ENCODE results near the gene MTHFS.

Gene MTHFS

DNA sequence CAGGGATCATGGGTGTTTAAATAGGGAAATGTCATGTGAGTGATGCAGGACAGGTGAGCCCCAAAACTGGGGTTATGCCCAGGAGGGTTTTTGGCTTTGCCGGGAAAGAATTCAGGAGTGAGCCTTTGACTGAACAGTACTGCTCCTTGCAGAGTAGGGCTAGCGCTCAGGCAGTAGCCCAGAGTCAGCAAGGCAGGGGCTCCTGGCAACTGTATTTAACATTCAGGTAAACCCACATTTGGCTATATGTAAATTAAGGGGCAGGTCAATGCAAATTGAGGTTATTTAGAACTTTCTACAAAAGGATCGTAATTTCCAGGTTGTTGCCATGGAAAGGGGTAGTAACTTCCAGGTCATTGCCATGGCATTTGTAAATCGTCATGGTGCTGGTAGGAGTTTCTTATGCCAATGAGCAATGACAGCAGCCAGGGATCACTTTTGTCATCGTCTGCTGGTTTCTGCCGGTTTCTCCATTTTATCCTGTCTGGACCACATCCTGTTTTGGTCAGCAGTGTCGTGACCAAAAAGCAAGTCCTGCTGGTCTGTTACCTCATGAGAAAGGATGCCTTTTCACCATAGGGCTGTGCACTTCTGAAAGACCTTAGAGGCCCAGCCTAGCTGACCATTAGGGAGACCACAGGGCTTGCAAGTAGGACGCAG is 24.3 kb downstream of the MTHFS start:
- DNase-seq, result no peak

DNA sequence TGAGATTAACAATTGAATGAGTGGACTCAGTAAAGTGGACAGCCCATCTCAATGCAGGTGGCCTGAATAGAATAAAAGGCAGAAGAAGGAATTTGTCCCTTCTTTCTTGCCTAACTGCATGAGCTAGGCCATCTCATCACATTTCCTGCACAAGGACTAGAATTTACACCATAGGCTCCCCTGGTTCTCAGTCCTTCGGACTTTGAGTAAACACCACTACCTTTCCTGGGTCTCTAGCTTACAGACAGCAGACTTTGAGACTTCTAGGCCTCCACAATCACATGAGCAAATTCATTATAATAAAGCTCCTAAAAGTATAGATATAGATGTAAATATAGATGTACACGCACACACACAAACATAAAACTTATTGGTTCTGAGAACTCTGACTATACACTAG is 28.3 kb downstream of the MTHFS start:
- no peak for DNase-seq

DNA sequence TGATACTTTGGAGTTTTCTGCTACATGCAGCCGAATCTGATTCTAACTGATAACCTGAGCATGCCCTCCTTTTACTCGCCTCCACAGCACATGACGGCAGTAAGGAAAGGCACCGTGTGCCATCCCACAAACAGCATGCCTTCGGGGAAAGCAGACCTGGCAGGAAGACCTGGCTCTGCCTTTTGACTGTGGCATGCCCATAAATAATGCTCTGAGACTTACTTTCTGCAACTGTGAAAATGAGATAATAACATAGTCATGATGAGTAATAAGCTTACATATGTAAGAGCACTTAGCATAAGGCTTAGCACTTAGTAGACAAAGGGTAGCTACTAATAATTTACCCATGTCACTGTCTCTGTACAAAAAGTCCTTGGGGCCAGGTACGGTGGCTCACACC is 32.9 kb downstream of the MTHFS start:
- DNase-seq, result no peak

DNA sequence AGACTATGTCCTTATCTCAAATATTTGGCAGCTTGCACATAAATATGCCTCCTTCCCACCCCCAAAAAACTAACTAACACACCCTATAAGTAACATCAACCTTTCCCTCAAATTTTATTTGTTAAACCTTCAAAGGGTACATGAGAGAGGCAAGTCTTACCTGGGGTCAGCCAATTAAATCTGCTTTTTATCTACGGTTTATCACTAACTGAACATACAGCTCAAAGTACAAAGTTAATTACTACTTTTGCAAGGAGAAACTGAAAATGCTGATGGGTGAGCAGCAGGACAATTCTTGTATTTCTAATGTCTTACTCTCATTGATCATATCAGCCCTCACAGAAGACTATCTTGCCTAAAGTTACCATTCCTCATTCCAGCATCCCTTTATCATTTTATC is 34.6 kb downstream of the MTHFS start:
- no peak for DNase-seq

DNA sequence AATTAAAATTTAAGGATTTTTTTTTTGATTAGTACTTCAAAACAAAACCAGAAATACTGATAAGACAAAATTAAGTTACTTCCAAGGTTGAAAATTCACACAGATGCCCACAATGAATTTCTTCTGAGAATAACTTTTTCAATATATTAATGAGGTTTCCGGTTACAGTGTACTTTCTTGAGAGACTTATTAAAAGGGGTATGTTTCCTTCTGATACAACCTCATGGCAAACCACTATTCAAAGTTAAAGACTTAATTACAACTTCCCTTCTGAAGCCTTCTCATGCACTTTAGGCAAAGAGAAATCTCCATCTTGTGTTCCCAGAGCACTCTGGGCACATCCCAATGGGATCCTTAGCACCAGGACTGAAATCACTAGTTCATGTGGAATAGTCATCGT is 36.2 kb downstream of the MTHFS start:
- DNase-seq, result no peak

DNA sequence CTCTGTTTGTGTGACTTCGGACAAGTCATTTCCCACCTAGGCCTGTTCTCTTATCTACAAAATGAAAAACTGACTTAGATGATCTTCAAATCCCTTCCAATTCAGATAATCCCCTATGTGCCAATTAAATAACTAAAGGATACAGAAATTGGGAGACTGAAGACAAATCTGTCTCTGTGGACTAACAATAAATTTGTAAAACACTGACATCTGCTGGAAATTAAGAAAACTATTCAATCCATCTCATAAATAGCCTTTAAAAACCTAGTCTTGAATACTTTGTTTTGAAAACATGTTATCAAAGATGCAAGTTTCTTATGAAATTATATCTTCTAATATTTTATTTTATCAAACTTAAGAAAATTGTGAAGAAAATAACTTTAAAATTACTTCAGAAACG is 38.3 kb downstream of the MTHFS start:
- no peak for DNase-seq

DNA sequence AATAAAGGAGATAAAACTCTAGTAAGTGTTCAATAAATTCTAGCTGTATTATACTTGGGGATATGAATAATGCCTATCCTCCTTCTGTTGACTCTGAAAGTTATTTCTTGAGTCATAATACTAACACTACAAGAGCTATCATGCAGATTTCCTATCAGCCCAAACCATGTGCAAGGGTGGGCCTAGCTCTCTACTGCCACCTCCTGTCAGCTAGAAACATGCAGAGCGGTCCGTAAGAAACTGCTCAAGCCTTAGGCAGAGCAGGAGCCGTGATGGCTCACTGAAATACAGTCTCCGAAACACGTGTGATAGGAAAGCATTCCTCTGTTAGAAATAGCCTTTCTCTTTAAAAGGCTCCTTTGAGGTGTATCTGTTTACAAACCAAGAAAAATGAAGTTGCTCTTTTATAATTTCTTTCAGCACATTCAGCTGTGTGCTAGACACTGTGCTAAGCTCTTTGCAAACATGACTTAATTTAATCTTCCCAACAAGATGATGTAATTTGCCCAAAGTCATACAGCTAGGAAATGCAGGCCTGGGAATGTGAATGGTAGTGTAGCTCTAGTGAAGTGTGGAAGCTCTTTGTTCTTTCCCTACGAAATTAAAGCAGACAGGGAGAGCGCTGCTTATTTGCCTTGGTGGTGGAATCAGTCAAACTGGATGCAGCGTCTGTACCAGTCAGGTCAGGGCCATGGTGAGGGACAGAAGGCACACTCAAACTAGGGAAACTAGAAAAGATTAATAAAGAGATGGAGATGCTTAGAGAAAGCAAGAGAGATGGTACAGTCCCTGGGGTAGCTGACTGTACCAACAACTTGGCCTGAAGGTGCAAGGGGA is 43.1 kb downstream of the MTHFS start:
- no peak for DNase-seq

DNA sequence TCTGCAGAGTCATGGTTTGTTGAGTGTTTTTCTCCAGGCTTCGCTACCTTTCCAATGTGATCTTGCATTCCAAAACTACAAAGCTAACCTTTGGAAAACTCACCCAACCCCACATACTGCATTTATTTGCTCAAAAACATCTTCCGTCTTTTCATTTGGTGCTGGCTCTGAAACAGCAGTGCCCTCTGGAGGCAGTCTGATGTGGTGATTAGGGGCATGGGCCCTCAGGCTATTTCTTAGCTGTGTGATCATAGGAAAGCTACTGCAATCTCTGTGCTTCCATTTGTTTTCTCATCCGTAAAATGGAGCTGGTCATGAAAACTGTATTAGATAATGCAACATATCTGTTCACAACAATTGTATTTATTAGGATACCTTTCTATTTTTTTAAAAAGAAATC is 47.0 kb downstream of the MTHFS start:
- DNase-seq, result no peak

DNA sequence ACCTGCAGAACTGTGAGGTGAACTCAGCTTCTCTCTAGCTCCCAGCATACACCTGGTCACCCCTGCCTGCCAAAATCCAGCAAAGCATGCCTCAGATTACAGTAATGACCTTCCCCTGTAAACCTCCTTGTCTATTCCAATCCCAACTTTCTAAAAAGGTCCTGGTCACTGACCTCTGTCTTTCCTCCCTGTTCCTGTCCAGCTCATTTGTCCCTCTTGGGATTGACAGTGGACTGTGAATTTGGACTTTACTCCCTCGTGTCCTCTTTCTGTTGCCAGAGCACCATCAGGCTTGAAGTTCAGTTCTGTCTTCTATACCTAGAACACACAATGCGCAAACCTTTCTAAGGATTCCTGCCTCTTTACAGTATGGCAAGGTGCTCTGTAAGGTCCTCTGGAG is 50.3 kb downstream of the MTHFS start:
- DNase-seq, result no peak

DNA sequence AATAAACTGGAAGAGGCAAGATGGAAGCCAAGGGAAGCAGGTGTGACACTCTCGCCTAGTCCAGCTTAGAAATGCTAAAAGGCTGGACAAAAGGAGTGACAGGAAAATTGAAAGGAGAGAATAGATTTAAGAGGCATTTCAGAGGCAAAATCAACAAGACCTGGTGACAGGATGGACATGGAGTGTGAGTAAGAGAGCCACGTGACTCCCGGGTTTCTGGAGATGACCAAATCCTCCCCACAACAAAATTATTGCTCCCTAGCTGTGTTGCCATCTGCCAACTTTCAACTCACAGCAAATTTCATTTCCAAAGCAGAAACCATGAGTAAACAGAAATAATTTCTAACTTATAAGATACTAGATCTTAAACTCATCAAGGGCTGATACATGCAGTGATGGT is 52.6 kb downstream of the MTHFS start:
- no peak for DNase-seq

DNA sequence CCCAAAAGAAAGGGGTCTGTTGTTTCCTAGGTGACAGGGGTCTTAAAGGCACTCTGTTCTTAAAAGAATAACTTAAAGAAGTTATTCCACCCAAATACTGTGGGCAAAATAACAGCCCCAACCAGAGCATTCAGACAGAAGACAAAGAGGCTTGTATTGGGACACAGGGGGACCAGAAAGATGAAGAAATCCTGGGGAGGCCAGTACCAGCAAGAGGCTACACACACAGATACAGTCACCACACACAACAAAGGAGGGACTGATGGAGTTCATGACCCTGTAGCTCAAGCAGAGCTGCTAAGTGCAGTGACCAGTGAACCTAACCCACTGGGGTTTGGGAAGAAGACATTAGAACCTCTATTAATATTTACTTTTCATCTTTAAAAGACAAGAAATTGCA is 59.0 kb downstream of the MTHFS start:
- no peak for DNase-seq

DNA sequence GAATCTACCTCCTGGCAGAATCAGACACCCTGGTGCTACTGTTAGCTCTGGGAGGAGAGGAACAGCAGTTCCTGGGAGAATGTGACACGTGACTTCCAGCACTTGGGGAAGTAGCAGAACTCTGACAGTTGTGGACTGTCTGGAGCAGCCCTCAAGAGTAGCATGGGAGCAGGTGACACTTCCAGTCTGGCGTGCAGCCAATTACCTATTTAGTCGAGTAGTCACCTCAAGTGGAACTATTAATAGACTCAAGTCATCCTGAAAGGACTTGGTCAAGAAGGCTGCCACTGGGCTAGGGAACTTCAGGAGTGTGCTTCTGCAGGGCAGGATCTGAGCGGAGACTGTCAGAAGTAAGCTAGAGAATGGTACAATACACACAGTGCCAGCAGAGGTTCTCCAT is 62.3 kb downstream of the MTHFS start:
- DNase-seq, result peak; percentile 84

DNA sequence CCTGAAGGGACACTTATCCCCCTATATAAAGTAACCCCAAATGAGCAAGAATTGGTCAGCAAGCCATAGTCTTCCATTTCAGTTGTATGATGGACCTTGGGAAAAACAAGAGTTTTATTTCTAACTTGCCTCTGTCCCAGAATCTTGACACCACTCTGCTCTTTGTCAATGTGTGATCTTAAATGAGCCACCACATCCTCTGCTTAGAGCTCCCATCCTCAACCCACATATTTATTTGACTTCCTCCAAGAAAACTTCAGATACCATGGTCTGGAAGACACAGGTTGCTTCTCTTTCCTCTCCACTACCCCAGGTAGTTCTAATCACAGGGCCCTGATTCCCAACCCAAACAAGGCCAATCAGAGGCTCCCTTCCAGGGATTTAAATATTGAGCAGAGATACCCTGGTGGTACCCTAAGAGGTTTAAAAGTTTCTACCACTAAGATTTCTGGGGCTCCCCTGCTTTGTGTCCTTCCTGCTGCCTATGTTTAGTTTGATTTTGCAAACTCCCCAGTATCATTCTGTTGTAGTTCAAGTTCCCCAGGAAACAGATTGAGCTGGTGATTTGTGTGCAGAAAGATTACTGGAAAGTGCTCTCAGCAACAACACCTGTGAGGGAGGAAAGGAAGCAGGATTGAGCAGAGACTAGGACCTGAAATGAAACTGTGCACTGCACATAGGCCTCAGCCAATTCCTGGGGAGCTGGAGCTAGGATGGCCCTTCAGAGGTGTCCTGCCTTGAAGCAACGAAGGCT is 64.3 kb downstream of the MTHFS start:
- no peak for DNase-seq

DNA sequence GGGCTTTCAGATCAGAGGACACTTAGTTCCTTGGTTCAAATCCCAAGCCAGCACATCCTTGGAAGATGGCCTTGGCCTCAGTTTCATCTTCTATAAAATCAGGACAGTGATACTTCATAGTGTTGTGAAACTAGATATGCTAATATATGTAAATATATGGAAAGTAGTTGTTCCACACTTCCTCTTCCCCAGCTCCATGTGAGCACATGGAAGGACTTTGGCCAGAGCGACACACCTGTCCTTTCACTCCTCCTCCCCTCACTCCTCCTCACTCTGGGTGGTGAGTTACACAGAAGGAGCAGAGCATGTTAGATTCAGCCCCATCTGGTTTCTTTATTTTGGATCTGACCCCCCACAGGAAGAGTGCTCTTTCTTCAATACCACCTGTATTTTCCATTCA is 65.2 kb downstream of the MTHFS start:
- no peak for DNase-seq

DNA sequence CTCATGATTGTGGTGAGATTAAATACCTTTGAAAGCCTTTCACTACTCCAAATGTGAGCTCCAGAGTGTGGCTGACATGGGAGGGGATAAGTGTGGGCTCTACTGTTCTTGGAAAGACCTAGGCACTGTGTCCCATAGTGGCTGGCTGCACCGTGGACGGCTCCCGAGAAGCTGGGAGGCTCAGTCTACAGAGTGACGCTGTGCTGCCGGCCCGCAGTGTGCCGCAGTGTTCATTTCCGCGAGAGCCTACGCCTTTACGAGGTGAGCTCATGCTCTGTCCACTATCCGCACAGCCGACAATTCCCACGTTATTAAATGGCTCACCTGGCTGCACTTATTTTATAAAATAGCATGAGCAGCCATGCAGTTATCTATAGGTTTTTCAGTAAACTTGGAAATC is 66.9 kb downstream of the MTHFS start:
- no peak for DNase-seq

DNA sequence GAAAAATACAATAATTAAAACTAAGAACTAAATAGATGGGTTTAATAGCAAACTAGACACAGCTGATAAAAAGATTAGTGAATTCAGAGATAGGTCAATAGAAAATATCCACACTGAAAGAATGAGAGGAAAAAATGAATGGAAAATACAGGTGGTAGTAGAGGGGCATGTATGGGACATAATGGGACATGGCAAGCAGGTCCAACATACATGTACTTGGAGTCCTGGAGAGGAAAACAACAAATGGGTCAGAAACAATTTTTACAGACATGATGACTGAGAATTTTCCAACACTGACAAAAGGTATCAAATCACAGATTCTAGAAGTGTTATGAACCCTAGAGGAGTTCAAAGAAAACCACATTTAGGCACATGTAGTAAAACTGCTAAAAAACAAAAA is 68.4 kb downstream of the MTHFS start:
- no peak for DNase-seq

DNA sequence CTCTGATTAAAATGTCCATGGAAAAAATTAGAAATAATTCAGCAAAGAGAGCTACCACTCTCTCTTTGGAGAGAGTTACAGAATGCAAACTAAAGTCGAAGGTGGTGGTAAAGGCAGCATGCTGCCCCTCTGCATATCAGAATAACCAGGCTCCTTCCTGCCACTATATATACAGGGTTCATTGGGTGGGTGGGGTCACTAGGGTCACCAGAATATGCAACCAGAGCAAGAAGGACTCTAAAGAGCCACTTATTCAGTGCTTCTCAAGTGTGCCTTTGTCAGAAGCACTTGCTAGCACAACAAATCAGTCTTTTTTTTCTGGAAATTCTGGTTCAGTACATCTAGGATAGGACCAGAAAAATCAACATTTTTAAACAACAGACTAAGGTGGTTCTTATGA is 70.0 kb downstream of the MTHFS start:
- DNase-seq, result no peak

DNA sequence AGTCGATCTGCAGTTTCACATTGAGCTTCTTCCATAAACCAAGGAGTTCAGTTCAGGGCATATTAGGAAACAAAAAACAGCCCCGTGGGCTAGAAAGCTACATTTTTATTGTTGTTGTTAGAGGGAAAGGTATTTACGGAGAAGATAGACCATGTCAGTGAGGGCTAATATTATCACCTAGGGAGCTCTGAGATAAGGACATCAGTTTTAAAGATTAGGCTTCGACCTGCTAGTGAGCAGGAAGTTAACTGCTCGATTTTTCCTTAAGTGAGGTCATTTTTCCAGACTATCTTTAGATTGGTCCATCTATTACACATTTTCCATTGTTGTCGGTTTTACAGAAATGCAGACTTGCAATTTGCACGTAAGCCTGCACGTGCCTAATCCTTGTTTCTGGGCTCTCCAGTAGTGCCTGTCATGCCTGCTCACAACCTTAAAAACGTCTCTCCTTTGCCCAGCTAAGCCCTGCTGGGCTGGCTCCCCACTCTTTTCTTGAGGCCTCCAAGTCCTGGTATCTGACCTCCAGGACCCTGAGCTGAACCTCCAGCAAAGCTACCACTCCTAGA is 72.6 kb downstream of the MTHFS start:
- no peak for DNase-seq

DNA sequence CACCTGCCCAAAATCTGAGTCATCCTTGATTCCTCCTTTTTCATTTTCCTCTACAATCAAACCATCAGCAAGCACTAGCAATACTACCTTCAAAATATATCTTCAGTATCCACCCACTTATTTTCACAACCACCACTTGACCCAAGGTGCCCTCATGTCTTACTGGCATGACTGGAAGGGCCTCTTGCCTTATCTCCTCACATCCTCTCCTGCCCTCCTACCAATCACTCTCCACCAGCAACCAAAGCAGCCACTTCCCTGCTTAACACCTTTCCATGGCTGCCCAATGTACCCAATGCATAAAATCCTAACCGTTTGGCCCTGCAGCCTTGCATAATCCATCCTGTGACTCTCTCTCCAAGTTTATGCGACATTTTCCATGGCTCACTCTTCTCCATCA is 76.0 kb downstream of the MTHFS start:
- no peak for DNase-seq

DNA sequence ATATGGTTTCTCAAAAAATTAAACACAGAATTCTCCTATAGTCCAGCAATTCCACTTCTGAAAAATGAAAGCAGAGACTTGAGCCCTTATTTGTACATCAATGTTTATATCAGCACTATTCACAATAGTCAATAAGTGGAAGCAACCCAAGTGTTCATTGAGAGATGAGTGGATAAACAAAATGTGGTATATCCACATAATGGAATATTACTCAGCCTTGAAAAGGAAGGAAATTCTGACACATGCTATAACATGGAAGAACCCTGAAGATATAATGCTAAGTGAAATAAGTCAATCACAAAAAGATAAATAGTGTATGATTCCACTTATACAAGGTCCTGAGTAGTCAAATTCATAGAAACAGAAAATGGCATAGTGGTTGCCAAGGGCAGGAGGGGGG is 76.6 kb downstream of the MTHFS start:
- DNase-seq, result no peak

DNA sequence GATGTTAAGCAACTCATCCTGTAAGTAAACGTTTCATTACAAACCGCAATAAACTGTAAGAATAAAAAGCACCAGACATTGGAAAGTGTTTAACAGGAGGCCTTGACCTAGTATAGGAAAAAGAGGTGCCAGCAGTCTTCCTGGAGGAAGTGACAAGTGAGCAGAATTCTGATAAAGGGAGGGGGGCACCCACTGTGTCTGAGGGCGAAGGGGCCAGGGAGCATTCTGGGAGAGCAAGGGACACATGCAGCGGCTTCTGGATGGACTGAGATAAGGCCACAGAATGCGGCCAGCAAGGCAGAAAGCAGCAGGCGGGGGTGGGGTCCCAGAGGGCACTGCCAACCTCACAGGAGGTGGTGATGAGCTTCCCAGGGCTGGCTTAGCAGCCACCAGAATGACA is 80.2 kb downstream of the MTHFS start:
- DNase-seq, result no peak

DNA sequence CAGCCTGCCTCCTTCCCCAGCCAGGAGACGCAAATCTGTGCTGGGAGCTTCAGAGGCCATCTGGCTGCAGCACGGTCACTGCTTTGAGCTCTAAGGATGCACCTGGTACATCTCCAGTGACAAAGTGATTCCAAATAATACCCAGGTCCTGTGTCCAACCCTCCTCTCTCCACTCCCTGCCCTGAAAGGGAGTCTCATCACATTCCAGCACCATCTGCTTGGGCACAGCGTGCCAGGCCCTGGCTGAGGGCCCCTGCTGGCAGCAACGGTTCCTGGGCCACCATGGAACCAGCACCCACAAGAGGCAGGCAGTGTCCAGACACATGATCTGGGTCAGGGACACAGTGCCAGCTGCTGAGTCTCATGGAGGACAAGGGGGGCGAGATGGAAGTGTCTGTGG is 81.3 kb downstream of the MTHFS start:
- no peak for DNase-seq

DNA sequence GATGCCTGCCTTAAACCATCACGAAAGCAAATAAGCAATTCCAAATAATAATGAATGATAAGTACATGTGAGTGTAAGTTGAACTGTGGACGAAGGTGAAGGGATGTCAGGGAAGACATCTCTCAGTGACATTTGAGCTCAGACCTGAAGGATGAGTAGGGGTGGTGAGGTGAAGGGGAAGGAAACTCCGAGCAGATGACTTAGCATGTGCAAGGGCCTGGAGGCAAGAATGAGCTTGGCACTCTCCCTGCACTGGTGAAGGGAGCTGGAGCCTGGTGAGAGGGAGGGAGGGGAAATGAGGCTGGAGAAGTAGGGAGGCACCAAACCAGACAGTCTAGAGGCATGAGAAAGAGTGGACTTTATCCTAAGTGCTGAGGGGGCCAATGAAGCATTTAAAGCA is 84.3 kb downstream of the MTHFS start:
- no peak for DNase-seq

Measured in NCI-H187 treated with DMSO at 0.1 percent for 48 hours (cell line).